ENCODE measurements around the gene APCDD1.

APCDD1 gene

DNA sequence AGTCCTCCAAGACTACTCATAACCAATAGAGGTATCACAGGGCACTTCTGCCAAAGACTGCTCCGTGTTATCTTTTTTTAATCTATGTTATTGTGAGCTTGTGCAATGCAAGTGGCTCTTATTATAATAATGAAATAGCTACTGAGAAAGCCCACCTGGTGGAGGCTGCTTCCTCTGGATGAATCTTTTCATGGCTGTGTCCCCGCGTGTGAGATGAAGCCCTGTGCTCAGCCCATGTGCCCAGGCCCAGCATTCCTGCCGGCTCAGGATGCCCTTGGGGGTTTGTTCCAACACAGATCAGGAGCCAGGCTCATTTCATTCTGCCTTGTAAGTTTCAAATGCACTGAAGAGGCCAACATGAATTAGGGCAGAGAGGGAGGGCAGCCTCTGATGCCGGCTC is 18.7 kb downstream of the APCDD1 start:
- TF ChIP-seq, protein P1, sequence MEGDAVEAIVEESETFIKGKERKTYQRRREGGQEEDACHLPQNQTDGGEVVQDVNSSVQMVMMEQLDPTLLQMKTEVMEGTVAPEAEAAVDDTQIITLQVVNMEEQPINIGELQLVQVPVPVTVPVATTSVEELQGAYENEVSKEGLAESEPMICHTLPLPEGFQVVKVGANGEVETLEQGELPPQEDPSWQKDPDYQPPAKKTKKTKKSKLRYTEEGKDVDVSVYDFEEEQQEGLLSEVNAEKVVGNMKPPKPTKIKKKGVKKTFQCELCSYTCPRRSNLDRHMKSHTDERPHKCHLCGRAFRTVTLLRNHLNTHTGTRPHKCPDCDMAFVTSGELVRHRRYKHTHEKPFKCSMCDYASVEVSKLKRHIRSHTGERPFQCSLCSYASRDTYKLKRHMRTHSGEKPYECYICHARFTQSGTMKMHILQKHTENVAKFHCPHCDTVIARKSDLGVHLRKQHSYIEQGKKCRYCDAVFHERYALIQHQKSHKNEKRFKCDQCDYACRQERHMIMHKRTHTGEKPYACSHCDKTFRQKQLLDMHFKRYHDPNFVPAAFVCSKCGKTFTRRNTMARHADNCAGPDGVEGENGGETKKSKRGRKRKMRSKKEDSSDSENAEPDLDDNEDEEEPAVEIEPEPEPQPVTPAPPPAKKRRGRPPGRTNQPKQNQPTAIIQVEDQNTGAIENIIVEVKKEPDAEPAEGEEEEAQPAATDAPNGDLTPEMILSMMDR (IDR thresholded peaks at IDR 0.05; ENCODE audit: extremely low read depth, missing control alignments): no peak

DNA sequence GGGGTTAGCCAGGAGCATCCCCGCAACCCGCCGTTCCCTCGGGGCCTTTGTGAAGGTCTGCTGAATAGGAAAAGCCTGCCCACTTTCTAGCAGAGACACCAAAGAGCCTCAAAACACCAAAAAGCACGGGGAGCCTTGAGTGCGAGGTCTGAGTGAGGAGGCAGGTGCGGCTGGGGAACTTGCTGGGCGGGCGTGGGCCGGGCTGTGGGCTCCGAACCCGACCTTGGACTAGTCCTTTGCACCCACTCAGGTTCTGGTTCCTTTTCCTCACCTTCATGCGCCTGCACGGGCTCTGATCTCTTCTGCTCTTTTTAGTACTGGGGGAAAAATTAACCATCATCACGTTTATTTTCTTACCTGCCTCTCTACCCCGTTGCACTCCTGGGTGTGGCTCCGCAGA is 19.9 kb downstream of the APCDD1 start:
- TF ChIP-seq, protein P1 (IDR thresholded peaks at IDR 0.05; ENCODE audit: extremely low read depth, missing control alignments): no peak

More for the DNA sequence above, 18.7 kb downstream of the APCDD1 start:
- DNase-seq (ENCODE audit: low spot score): no peak

DNA sequence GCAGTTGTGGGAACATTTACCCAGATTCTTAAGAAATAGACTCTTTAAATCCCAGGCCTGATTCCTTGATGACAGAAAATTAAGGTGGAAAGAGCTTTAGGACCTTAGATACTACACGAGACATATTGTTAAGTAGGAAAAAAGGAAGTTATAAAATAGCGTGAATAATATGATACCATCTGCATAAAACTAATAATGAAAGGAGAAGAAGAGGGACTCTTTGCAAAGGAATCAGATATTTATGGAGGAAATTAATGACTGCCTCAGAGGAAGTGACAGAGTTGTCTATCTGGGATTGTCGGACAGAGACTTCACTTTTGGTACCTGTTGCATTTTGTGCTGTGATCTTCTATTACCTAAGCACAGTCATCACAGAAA is 20.8 kb downstream of the APCDD1 start:
- no peak for DNase-seq (ENCODE audit: low spot score)
- TF ChIP-seq, protein P1 (IDR thresholded peaks at IDR 0.05; ENCODE audit: extremely low read depth, missing control alignments): no peak

More for the DNA sequence above, 19.9 kb downstream of the APCDD1 start:
- no peak for DNase-seq (ENCODE audit: low spot score)

DNA sequence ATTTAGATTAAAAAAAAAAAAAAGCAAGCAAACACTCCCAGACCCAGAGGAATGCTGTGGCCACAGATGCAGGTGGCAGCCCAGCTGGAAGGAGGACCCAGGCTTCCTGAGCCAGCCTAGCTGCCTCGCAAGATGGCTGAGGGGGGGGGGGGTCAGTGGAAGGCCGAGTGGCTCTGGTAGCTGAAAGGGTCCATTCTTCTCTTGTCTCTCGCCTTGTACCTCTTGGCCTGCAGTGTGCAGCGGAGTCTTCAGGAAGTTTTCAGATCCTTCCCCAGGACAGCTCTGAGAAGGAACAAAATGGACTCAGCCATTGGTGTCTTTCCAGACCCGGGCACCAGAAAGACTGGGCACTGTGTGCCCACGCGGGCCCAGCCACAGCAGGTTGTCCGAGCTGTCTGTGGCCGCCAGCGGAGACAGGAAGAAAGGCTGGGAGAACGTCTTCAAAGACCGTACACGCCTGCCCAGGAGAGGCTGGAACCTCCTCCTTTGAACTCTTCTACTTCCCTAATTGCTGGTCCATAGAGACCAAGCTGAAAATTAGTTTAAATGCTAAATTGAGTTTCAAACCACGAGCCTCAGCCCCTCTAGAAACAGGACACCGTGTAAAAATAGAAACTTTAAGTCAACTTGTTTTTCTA is 21.3 kb downstream of the APCDD1 start:
- TF ChIP-seq, protein P1 (IDR thresholded peaks at IDR 0.05; ENCODE audit: extremely low read depth, missing control alignments): no peak
- no peak for DNase-seq (ENCODE audit: low spot score)

DNA sequence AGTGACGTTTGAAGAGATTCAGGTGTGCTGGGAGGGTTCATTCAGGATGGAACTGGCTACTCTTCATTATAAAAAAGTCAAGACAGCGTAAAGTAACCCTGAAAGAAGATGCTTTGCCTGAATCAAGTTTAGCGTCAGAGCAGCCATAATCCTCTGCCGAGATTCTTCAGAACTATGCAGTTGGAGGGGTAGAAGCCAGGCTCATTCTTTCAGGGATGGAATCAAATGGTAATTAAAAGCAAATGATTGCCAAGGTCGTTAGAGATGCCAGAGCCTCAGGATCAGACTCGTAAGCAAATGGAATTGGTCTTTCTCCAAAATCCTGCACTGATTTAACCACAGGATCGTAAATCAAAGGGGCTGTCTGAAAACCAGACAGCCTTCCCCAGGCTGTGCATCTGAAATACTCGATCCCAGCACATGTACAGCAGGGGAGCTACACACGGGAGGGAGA is 21.9 kb downstream of the APCDD1 start:
- TF ChIP-seq, protein P1 (IDR thresholded peaks at IDR 0.05; ENCODE audit: extremely low read depth, missing control alignments): no peak
- DNase-seq (ENCODE audit: low spot score): no peak

DNA sequence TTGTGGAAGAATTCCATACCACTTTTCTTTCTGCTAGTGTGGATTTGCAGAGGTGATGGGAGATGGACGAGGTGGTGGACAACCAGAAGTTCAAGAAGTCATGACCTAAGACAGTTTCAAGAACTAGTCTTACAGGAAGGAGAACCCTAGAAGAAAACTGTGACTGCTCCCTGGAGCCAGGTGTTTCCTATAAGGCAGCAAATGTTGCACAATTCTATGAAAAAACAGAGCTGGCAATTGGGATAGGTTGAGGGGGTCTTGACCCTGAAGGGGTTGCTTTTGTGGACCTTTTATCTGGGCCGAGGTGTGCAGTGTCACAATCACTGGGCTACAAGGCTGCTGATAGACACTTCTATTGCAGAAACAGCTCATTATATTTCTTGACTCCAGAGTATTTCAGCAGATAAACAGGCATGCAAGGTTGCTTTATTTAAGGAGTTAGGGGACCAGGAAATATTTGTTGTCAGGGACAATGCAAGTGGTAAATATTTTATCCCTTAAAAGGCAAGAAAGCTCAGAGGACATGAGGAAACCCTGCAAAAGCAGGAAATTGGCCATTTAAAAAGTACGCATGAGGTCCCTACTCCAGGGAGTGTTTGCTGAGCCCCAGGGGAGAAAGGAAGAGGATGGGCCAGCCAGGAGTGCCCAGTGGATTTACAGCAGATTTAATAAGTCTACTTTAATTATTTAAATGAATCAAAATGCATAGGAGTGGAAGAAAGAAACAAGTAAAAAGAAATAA is 22.9 kb downstream of the APCDD1 start:
- DNase-seq (ENCODE audit: low spot score): no peak
- TF ChIP-seq, protein P1 (IDR thresholded peaks at IDR 0.05; ENCODE audit: extremely low read depth, missing control alignments): no peak

DNA sequence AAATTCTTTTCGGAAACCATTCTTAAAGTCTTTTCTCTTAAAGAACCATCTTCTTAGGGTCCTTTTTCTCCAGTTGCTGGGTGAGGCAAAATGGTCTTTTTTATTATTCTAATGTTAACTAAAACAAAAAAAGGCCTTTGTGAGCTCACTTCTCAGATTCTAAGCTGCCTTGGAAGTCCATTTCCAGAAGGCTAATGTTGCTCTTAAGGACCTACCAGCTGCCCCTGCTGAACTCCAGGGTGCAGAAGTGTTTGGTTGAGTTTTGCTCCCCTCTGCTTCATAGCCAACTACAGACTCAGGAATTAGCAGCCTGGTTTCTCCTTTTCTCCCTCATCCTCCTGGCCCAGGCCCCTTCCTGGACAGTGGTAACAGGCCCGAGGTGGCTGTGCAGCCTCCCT is 23.4 kb downstream of the APCDD1 start:
- DNase-seq (ENCODE audit: low spot score): no peak
- TF ChIP-seq, protein P1 (IDR thresholded peaks at IDR 0.05; ENCODE audit: extremely low read depth, missing control alignments): no peak
